ENCODE data around the gene APBA2. TPM values are rescaled to one million over a fixed set of nuclear protein-coding genes. Genes with fewer than 3 reads are reported as not detected.

APBA2 gene
- total and polyA plus RNA-seq, 2 of the 13 experiments (the other 11 are each of a cell fraction or from before 2014, with no cell fraction given): 0.62 to 2.3 TPM

GRCh38 chr15:29130951-29131839, 245.4 kb downstream of the APBA2 start:
- WGBS (ENCODE audit: low lambda C conversion rate): 27% methylated on average over 19 of the region's 19 CpGs
- Histone ChIP-seq H3K27me3 (ENCODE audit: control insufficient read depth in 1 of 2, insufficient read depth in 2 of 2, low read length in 2 of 2) (peaks cover 0 to 19% of the 10 kb centered on the region in 2 experiments; a peak in 3 of 5 replicates), H3K36me3 (replicated peaks in 1 of 2; ENCODE audit: control insufficient read depth in 1 of 2, insufficient read depth in 2 of 2, low read length in 2 of 2) (no peaks in the 10 kb centered on the region), H3K4me3 (replicated peaks in 1 of 3; ENCODE audit: insufficient read depth in 1 of 3, low read depth in 2 of 3, low read length in 3 of 3) (no peak overlapping the region), H3K9me3 (ENCODE audit: low read length) (no peaks in the 10 kb centered on the region), H2AFZ (ENCODE audit: low read length) (no peak overlapping the region), H3K4me2 (ENCODE audit: low read depth, low read length) (no peak overlapping the region), H3K27ac (ENCODE audit: extremely low read length, insufficient read depth, low read length) (no peak overlapping the region), H3K79me2 (ENCODE audit: insufficient read depth, low read length) (no peaks in the 10 kb centered on the region), H3K9ac (ENCODE audit: insufficient read depth, low read depth, low read length) (no peak overlapping the region), H4K20me1 (ENCODE audit: insufficient read depth, low read length) (peaks cover 3% of the 10 kb centered on the region; the same call in 1 of the 2 replicates), H3K4me1 (ENCODE audit: insufficient read depth, low read length) (no peaks in the 10 kb centered on the region)
- DNase-seq (ENCODE audit: low spot score): no peak
- ATAC-seq: no peak
- ChIA-PET CTCF (ENCODE audit: low intra/inter-chr PET ratio, low total read pairs) (no interaction called here), POLR2A (no interaction called here)
- in situ Hi-C loops (cut with HindIII; ENCODE audit: extremely low pct_ligation_motif_present, low pct_unique_long_range_greater_than_20kb): no loop called here
- TF ChIP-seq MED8 (CRISPR knock-in tag; IDR thresholded peaks at IDR 0.05; ENCODE audit: insufficient replicate concordance): no peak
- no peak for TF ChIP-seq MAFF (IDR thresholded peaks at IDR 0.05; ENCODE audit: low read depth, low read length)
- TF ChIP-seq ZNF777 (CRISPR knock-in tag; IDR thresholded peaks at IDR 0.05): no peak
- FAIRE-seq: no peak
- BruUV-seq (replicated peaks): no TSS peak
- intact Hi-C loops (cut with micrococcal nuclease; ENCODE audit: unreplicated experiment): no loop called here

GRCh38 chr15:29131840-29132420, 246.2 kb downstream of the APBA2 start:
- H3K27ac ChIP-seq (ENCODE audit: extremely low read length, insufficient read depth, low read length): no peak overlapping the region
- ATAC-seq: no peak
- H3K9ac ChIP-seq (ENCODE audit: insufficient read depth, low read depth, low read length): no peak overlapping the region
- no peaks in the 10 kb centered on the region for H3K9me3 ChIP-seq (ENCODE audit: low read length)
- POLR2A ChIA-PET: no interaction called here
- H3K36me3 ChIP-seq (replicated peaks in 1 of 2; ENCODE audit: control insufficient read depth in 1 of 2, insufficient read depth in 2 of 2, low read length in 2 of 2): no peaks in the 10 kb centered on the region
- no peak overlapping the region for H3K4me3 ChIP-seq (replicated peaks in 1 of 3; ENCODE audit: insufficient read depth in 1 of 3, low read depth in 2 of 3, low read length in 3 of 3)
- DNase-seq (ENCODE audit: low spot score): no peak
- intact Hi-C loops (cut with micrococcal nuclease; ENCODE audit: unreplicated experiment): no loop called here
- no peak for FAIRE-seq
- no peak overlapping the region for H3K4me2 ChIP-seq (ENCODE audit: low read depth, low read length)
- BruUV-seq (replicated peaks): no TSS peak
- H3K27me3 ChIP-seq (ENCODE audit: control insufficient read depth in 1 of 2, insufficient read depth in 2 of 2, low read length in 2 of 2): peaks cover 0 to 19% of the 10 kb centered on the region in 2 experiments; a peak in 3 of 5 replicates
- in situ Hi-C loops (cut with HindIII; ENCODE audit: extremely low pct_ligation_motif_present, low pct_unique_long_range_greater_than_20kb): no loop called here
- H2AFZ ChIP-seq (ENCODE audit: low read length): no peak overlapping the region
- WGBS (ENCODE audit: low lambda C conversion rate): 20% methylated on average over 9 of the region's 23 CpGs
- no peaks in the 10 kb centered on the region for H3K79me2 ChIP-seq (ENCODE audit: insufficient read depth, low read length)
- peaks cover 3% of the 10 kb centered on the region; the same call in 1 of the 2 replicates for H4K20me1 ChIP-seq (ENCODE audit: insufficient read depth, low read length)
- no peaks in the 10 kb centered on the region for H3K4me1 ChIP-seq (ENCODE audit: insufficient read depth, low read length)
- CTCF ChIA-PET (ENCODE audit: low intra/inter-chr PET ratio, low total read pairs): no interaction called here
- no peak for TF ChIP-seq ZNF687 (CRISPR knock-in tag; IDR thresholded peaks at IDR 0.05)

Data from HepG2 (cell line).